Panc1 (cell line): ENCODE results near the gene ADGRL3.

Experiments used
- CTCF ChIP-seq: fragments of 450-650 bp; IDR thresholded peaks from 2 replicates; pipeline ENCODE4 v1.5.1; 2017; ENCODE audit warnings: mild to moderate bottlenecking
- POLR2AphosphoS5 ChIP-seq: IDR thresholded peaks from 2 replicates; pipeline ENCODE4 v1.6.1; 2012; ENCODE audit warnings: mild to moderate bottlenecking, low read depth, low read length, moderate library complexity
- SIN3A ChIP-seq: IDR thresholded peaks from 2 replicates; pipeline ENCODE4 v1.6.1; 2012; ENCODE audit warnings: low read depth, mild to moderate bottlenecking, low read length, moderate library complexity, borderline replicate concordance; ENCODE audit not compliant: insufficient read depth
- TF ChIP-seq, protein P1 (sequence below), 2 experiments: IDR thresholded peaks; 2 replicates each; pipeline ENCODE4 v1.6.1; 2011 to 2012; ENCODE audit warnings: low read depth in 2 of 2, control low read depth in 1 of 2, low read length in 1 of 2, mild to moderate bottlenecking in 1 of 2, moderate library complexity in 1 of 2; ENCODE audit not compliant: insufficient read depth in 1 of 2

DNA sequence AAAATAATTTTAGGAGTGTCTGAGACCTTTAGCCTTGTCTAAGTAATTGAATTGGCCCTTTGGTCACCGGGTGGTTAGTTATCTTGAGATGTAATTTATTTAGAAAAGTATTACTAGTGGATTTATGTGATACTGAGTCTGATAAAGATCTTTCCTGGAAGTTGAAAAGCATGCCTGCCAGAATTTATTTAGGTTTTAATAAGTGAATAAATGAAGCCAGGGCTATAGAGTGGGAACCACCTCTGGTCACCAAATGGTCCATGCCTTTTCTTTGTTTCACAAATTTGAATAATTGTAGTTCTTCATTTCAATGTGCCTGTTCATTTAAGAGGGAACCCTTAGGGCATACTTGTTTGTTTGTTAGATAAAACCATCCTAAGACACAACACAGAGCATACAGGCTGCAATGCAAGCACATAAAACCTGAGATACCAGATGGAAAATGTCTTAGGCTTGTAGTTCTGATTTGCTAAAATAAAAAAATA is 627.8 kb downstream of the ADGRL3 start:
- TF ChIP-seq CTCF (no peak), POLR2AphosphoS5 (no peak), SIN3A (no peak)
- TF ChIP-seq, protein P1, sequence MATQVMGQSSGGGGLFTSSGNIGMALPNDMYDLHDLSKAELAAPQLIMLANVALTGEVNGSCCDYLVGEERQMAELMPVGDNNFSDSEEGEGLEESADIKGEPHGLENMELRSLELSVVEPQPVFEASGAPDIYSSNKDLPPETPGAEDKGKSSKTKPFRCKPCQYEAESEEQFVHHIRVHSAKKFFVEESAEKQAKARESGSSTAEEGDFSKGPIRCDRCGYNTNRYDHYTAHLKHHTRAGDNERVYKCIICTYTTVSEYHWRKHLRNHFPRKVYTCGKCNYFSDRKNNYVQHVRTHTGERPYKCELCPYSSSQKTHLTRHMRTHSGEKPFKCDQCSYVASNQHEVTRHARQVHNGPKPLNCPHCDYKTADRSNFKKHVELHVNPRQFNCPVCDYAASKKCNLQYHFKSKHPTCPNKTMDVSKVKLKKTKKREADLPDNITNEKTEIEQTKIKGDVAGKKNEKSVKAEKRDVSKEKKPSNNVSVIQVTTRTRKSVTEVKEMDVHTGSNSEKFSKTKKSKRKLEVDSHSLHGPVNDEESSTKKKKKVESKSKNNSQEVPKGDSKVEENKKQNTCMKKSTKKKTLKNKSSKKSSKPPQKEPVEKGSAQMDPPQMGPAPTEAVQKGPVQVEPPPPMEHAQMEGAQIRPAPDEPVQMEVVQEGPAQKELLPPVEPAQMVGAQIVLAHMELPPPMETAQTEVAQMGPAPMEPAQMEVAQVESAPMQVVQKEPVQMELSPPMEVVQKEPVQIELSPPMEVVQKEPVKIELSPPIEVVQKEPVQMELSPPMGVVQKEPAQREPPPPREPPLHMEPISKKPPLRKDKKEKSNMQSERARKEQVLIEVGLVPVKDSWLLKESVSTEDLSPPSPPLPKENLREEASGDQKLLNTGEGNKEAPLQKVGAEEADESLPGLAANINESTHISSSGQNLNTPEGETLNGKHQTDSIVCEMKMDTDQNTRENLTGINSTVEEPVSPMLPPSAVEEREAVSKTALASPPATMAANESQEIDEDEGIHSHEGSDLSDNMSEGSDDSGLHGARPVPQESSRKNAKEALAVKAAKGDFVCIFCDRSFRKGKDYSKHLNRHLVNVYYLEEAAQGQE (IDR thresholded peaks at IDR 0.05; ENCODE audit: insufficient read depth in 1 of 2, low read depth in 2 of 2, low read length in 1 of 2), result no peak
